Spleen (tissue), 11 donors: Measurements from ENCODE around the gene EIF4A3. TPM values are rescaled to one million over a fixed set of nuclear protein-coding genes. Genes with fewer than 3 reads are reported as not detected.

Experiments used
- DNase-seq: peaks from one replicate; pipeline ENCODE4 v3.0.0-alpha.2; 2020
- H3K27ac ChIP-seq, 8 donors: fragments of 200-600 bp; sonication (generic) in 7 of 8; 1 replicate in 4 of 8; 2 replicates in 4 of 8; pipeline versions ENCODE4 v1.5.0 to v1.8.0; 2016 to 2021; ENCODE audit warnings: inconsistent platforms in 4 of 8, mild to moderate bottlenecking in 4 of 8, moderate library complexity in 1 of 8
- H3K27me3 ChIP-seq, 7 donors: fragments of 200-600 bp; sonication (generic) in 6 of 7; replicated peaks in 1 of 7; 1 replicate in 4 of 7; 2 replicates in 3 of 7; pipeline versions ENCODE4 v1.5.0 to v1.8.0; 2016 to 2021; ENCODE audit warnings: inconsistent platforms in 3 of 7, mild to moderate bottlenecking in 1 of 7
- H3K36me3 ChIP-seq, 6 donors: fragments of 200-600 bp; sonication (generic) in 5 of 6; 1 replicate in 4 of 6; 2 replicates in 2 of 6; pipeline versions ENCODE4 v1.5.0 to v1.8.0; 2016 to 2021; ENCODE audit warnings: inconsistent platforms in 2 of 6
- H3K4me1 ChIP-seq, 6 donors: fragments of 200-600 bp; sonication (generic) in 5 of 6; 1 replicate in 3 of 6; 2 replicates in 3 of 6; pipeline versions ENCODE4 v1.5.0 to v1.8.0; 2016 to 2021; ENCODE audit warnings: inconsistent platforms in 3 of 6
- H3K4me3 ChIP-seq, 8 donors: fragments of 200-600 bp; sonication (generic) in 7 of 8; 1 replicate in 4 of 8; 2 replicates in 4 of 8; pipeline versions ENCODE4 v1.5.0 to v1.8.0; 2016 to 2021; ENCODE audit warnings: inconsistent platforms in 4 of 8, mild to moderate bottlenecking in 4 of 8, moderate library complexity in 2 of 8
- H3K9me3 ChIP-seq, 8 donors: fragments of 200-600 bp; sonication (generic) in 7 of 8; 1 replicate in 4 of 8; 2 replicates in 4 of 8; pipeline versions ENCODE4 v1.5.0 to v1.8.0; 2016 to 2021; ENCODE audit warnings: inconsistent platforms in 4 of 8
- CTCF ChIP-seq, 11 experiments: fragments of 200-600 bp in 7 of 11; fragments of 450-650 bp in 4 of 11; sonication (generic) in 4 of 11; IDR thresholded peaks in 8 of 11; conservative IDR thresholded peaks in 3 of 11; 1 replicate in 7 of 11; 2 replicates in 4 of 11; pipeline versions ENCODE4 v1.4.0 to v1.8.0; 2016 to 2021; ENCODE audit warnings: antibody characterized with exemption in 11 of 11, inconsistent platforms in 4 of 11, mild to moderate bottlenecking in 1 of 11
- POLR2A ChIP-seq, 3 donors: fragments of 450-650 bp; IDR thresholded peaks; one replicate each; pipeline ENCODE4 v1.5.1; 2017; ENCODE audit warnings: antibody characterized with exemption in 3 of 3, mild to moderate bottlenecking in 1 of 3
- POLR2AphosphoS5 ChIP-seq, 3 donors: sonication (generic); formaldehyde crosslinking; IDR thresholded peaks; one replicate each; pipeline ENCODE4 v1.5.1; 2017; ENCODE audit warnings: antibody characterized with exemption in 3 of 3
- WGBS, 5 donors: extraction: QIAGEN DNeasy Blood & Tissue Kit in 3 of 5; methylation state at CpG; one replicate each; pipeline versions ENCODE4 v1.1.5 to v1.1.7; 2013 to 2018; 5-methylcytosine and 5-hydroxymethylcytosine counted together
- intact Hi-C: fragments of 100-400 bp; cut with DNase I; formaldehyde crosslinking; loops from one replicate; pipeline ENCODE4 v1.15.0; 2023; ENCODE audit warnings: low total_unique reads
- polyA plus RNA-seq, 3 donors: library from polyadenylated mRNA; stranded (reverse); fragments of 200-250 nt; gene quantifications; one replicate each; pipeline ENCODE4 v1.2.1, GENCODE V29; 2013
- total RNA-seq, 7 donors: library from RNA; depleted of rRNA in 3 of 7; stranded (reverse); fragments of >200 nt in 3 of 7; fragmentation: NEBNext Ultra II Directional in 4 of 7; extraction: Animal tissue kit (Norgen Biotek cat#: 25700) in 4 of 7; gene quantifications; one replicate each; pipeline versions ENCODE4 v1.1.0 to v1.2.1, GENCODE V29; 2016 to 2021
- donor health status: healthy with polysubstance abuse.
- donor health status: DM: no; HTN: no; CAD: no; lungs with moderate emphysema.
- donor health status: DM: no; HTN: no; CAD: no.
- donor health status: Bipolar disorder and iron deficiency.
- donor health status: healthy.
- donor health status: DM: no; HTN: no; CAD: no.
- donor health status: DM: yes; HTN: yes; CAD: no.

Gene EIF4A3
- total and polyA plus RNA-seq, 10 donors = 37.3 to 79.5 (median 63.6) TPM

DNA sequence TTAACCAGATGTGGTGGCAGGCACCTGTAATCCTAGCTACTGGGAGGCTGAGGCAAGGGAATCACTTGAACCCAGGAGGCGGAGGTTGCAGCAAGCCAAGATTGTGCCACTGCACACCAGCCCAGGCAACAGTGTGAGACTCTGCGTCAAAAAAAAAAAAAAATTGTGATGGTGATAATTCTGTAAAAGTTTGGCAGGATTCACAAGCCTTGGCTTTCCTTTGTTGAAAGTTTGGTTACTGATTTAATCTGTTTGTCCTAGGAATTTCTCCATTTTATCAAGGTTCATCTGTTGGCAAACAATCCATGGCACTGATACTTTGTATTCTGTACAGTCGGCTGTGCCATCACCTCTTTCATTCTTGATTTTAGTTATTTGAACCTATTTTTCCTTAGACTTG lies 15.9 kb downstream of the EIF4A3 start:
- 89 to 97% (median 93%) methylated on average over 3 of the region's 3 CpGs for WGBS, 5 donors

DNA sequence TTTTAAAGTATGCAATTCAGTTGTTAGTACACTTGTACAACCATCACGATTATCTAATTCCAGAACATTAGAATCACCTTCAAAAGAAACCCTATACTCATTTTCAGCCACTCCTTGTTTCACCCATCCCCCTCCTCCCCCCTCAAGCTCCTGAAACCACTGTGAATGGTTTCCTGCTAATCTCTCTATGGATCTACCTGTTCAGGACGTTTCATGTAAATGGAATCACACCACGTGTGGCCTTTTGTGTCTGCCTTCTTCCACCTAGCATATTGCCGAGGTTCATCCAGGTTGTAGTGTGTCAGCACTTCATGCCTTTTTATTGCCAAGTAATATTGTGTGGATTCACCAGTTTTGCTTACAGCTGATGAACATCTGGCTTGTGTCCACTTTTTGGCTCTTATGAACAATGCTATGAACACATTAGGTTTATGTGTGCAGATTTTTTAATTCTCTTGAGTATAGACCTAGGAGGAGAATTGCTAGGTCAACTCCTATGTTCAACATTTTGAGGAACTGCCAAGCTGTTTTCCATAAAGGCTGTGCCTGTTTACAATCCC lies 17.8 kb downstream of the EIF4A3 start:
- H3K27me3 ChIP-seq = peaks cover 0 to 13% (median 0%) of the 10 kb centered on the region in 7 donors
- peaks cover 0 to 21% (median 12%) of the 10 kb centered on the region in 6 donors for H3K36me3 ChIP-seq
- no peak overlapping the region for H3K4me3 ChIP-seq
- TF ChIP-seq CTCF (IDR thresholded peaks at IDR 0.05 in 8 of 11, conservative IDR thresholded peaks at IDR 0.05 in 3 of 11) (no peak), POLR2AphosphoS5 (IDR thresholded peaks at IDR 0.05) (no peak), POLR2A (IDR thresholded peaks at IDR 0.05) (no peak)
- no peak overlapping the region for H3K27ac ChIP-seq
- no peaks in the 10 kb centered on the region for H3K9me3 ChIP-seq
- no peaks in the 10 kb centered on the region for H3K4me1 ChIP-seq
- intact Hi-C loops = no loop called here
- DNase-seq = no peak
- 46 to 52% (median 48%) methylated on average over 4 of the region's 4 CpGs for WGBS, 5 donors

More for the DNA sequence above, 15.9 kb downstream of the EIF4A3 start:
- H3K36me3 ChIP-seq = peaks cover 2 to 40% (median 31%) of the 10 kb centered on the region in 6 donors
- H3K9me3 ChIP-seq = no peaks in the 10 kb centered on the region
- no peak for DNase-seq
- TF ChIP-seq POLR2AphosphoS5 (IDR thresholded peaks at IDR 0.05) (no peak), CTCF (IDR thresholded peaks at IDR 0.05 in 8 of 11, conservative IDR thresholded peaks at IDR 0.05 in 3 of 11) (no peak), POLR2A (IDR thresholded peaks at IDR 0.05) (no peak)
- H3K27me3 ChIP-seq = peaks cover 0 to 2% (median 0%) of the 10 kb centered on the region in 7 donors
- H3K27ac ChIP-seq = no peak overlapping the region
- intact Hi-C loops = no loop called here
- no peak overlapping the region for H3K4me3 ChIP-seq
- no peaks in the 10 kb centered on the region for H3K4me1 ChIP-seq

GRCh38 chr17:80126449-80126715 lies 20.5 kb downstream of the EIF4A3 start:
- DNase-seq = no peak
- intact Hi-C loops = no loop called here
- WGBS, 5 donors = 78 to 84% (median 79%) methylated on average over 3 of the region's 3 CpGs

More at GRCh38 chr17:80126449-80126715, 20.5 kb downstream of the EIF4A3 start:
- Histone ChIP-seq H3K4me1 (no peaks in the 10 kb centered on the region), H3K9me3 (no peaks in the 10 kb centered on the region), H3K36me3 (no peaks in the 10 kb centered on the region), H3K4me3 (no peak overlapping the region), H3K27ac (no peak overlapping the region), H3K27me3 (peaks cover 0 to 13% (median 0%) of the 10 kb centered on the region in 7 donors)
- TF ChIP-seq CTCF (IDR thresholded peaks at IDR 0.05 in 8 of 11, conservative IDR thresholded peaks at IDR 0.05 in 3 of 11) (no peak), POLR2A (IDR thresholded peaks at IDR 0.05) (no peak), POLR2AphosphoS5 (IDR thresholded peaks at IDR 0.05) (no peak)
